ENCODE results near the gene MELTF. TPM values are rescaled to one million over a fixed set of nuclear protein-coding genes. Genes with fewer than 3 reads are reported as not detected.
A peak's percentile ranks its signal among the peaks of the same experiment; 100 is the strongest.

The MELTF gene
- total RNA-seq, 2 experiments from 2014 or later, result 3.3 TPM

DNA sequence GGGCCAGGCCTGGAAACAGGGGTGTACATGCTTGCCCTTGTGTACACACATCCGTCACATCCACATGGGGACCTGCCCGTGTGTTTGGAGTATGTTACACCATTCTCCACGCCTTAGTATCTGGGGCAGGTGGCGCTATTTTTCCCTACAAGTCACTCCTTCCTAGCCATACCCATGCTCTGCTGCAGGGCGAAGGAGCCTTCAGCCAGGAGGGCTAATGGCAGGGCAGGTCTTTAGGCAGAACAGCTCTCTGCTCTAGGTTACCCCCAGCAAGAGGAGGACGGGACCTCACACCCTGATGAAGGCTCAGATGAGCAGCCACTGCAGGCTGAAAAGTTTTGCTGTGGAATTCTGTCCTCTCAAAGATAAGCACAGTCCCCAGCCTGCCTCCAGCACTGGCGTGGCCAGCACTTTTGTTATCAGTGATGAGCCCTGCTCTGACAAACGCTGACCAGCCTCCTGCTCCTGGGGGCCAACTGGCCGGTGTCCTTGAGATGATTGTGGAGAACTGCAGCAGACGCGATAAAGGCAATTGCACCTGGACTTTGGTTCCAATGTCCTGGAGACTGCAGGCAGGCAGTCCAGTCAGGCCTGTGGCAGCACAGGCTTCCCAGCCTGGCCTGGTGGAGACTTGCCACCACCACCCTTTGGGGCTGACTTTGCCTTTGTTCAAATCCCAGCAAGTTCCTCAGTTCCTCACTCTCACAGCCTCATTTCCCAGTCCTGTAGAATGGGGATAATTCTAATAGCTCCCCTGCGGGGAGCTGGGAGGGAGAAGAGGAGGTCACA, 41.2 kb downstream of the MELTF start:
- ATAC-seq (no peak), DNase-seq (no peak)
- CTCF ChIA-PET, result no interaction called here
- no peak overlapping the region for H3K4me3 Mint-ChIP-seq
- peaks cover 4% of the 10 kb centered on the region for H3K9me3 Mint-ChIP-seq (ENCODE audit: low read depth)
- peaks cover 17% of the 10 kb centered on the region for H3K27me3 Mint-ChIP-seq
- H3K27ac Mint-ChIP-seq, result no peak overlapping the region
- H3K36me3 Mint-ChIP-seq, result peaks cover 2% of the 10 kb centered on the region
- H3K4me1 Mint-ChIP-seq, result no peaks in the 10 kb centered on the region

DNA sequence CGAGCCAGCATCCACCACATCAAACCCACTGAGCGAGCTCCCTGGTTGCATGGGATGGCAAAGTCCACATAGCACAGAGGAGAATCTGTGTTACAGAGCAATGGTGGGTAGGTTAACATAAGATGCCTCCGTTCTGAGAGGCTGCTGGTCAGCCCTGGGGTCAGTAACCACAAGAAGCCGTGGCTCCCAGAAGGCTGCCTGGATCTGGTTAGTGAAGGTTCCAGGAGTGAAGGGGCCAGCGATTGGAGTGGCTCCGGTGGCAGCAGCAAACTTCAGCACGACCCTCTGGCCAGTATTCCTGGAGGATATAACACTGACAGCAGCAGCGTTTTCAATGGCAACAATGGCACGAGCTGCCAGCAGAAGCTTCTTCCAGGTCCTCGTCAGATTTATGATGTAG, 42.6 kb downstream of the MELTF start:
- CTCF ChIA-PET, result interaction anchor here (0.7 kb wide), 1 partner anchor 17 kb away, joined by 3 read pairs; no protein-coding TSS in a partner anchor
- H3K4me1 Mint-ChIP-seq, result no peaks in the 10 kb centered on the region
- H3K36me3 Mint-ChIP-seq, result peaks cover 6% of the 10 kb centered on the region
- no peak for ATAC-seq
- H3K27me3 Mint-ChIP-seq, result peaks cover 22% of the 10 kb centered on the region
- peaks cover 8% of the 10 kb centered on the region for H3K9me3 Mint-ChIP-seq (ENCODE audit: low read depth)
- H3K4me3 Mint-ChIP-seq, result no peak overlapping the region
- no peak overlapping the region for H3K27ac Mint-ChIP-seq
- DNase-seq, result no peak

DNA sequence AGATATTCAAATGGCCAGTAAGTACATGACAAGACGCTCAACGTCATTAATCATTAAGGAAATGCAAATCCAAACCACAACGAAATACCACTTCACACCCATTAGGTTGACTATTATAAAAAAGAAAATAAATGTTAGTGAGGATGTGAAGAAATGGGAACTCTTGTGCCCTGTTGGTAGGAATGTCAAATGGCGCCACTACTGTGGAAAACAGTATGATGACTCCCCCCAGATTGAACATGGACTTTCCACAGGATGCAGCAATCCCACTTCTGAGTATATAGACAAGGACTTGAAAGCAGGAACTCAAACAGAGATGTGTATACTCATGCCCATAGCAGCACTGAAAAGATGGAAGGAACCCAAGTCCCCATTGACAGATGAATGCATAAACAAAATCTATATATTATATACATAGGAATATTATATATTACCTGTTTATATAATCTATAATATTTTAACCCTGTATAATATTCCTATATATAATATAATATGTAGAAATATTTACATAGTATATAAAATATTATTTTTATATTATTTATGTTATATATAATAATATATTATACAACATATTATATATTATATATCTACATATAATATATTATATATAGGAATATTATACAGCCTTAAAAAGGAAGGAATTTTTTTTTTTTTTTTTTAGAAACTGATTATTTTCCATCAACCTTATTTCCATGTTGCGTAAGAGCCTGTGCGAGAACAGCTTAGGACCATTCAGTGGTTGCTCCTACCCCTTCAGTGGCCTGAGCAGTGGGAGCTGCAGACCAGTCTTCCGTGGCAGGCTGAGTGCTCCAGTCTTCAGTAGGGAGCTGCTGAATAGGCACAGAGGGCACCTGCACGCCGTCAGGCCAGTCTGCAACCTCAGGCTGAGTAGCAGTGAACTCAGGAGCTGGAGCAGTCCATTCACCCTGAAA, 43.4 kb downstream of the MELTF start:
- ATAC-seq (no peak), DNase-seq (no peak)
- no peak overlapping the region for H3K4me3 Mint-ChIP-seq
- H3K27ac Mint-ChIP-seq, result no peak overlapping the region
- H3K9me3 Mint-ChIP-seq (ENCODE audit: low read depth), result peaks cover 8% of the 10 kb centered on the region
- CTCF ChIA-PET, result interaction anchor here (0.7 kb wide), 1 partner anchor 17 kb away, joined by 3 read pairs; no protein-coding TSS in a partner anchor
- H3K36me3 Mint-ChIP-seq, result peaks cover 10% of the 10 kb centered on the region
- peaks cover 27% of the 10 kb centered on the region for H3K27me3 Mint-ChIP-seq
- no peaks in the 10 kb centered on the region for H3K4me1 Mint-ChIP-seq

DNA sequence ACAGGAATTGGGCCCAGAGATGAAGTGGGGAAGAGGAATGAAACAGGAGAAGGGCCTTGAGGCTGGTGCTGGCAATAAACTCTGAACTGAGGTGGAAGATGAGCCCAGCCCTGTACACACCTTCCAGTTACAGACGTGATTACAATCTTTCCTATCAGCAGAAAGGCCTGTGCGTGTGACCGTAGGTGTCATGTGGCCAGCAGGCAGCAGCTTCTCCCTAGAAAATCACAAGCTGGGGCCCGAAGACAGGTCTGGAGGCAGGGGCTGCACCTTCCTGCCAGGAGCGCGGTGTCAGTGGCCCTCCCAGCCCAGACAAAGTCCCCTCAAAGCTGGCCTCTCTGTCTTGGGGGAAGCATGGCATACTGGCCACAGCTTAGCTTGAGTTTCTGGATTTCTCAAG, 44.3 kb downstream of the MELTF start:
- Mint-ChIP-seq H3K9me3 (ENCODE audit: low read depth) (peaks cover 8% of the 10 kb centered on the region), H3K27me3 (peaks cover 32% of the 10 kb centered on the region), H3K36me3 (peaks cover 10% of the 10 kb centered on the region), H3K4me1 (no peaks in the 10 kb centered on the region), H3K4me3 (no peak overlapping the region), H3K27ac (no peak overlapping the region)
- ATAC-seq (no peak), DNase-seq (no peak)
- CTCF ChIA-PET, result no interaction called here

DNA sequence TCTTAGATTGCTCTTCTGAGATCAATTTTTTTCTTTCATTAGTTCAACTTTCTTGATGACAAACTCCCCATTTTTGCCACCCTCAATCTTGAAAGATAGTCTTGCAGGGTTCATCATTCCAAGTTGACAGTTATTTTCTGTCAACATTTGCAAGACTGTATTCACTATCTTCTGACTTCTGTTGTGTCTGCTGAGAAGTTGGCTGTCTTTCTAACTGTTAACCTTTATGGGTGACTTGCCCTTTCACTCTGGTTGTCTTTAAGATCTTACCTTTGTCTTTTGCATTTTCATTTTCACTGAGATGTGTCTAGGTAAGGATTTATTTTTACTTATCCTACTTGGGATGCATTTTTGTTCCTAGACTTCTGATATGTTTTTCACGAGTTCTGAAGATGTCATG, 46.4 kb downstream of the MELTF start:
- H3K27me3 Mint-ChIP-seq, result peaks cover 40% of the 10 kb centered on the region
- peaks cover 8% of the 10 kb centered on the region for H3K9me3 Mint-ChIP-seq (ENCODE audit: low read depth)
- H3K27ac Mint-ChIP-seq, result no peak overlapping the region
- H3K36me3 Mint-ChIP-seq, result peaks cover 10% of the 10 kb centered on the region
- no peak for DNase-seq
- no peak overlapping the region for H3K4me3 Mint-ChIP-seq
- H3K4me1 Mint-ChIP-seq, result peaks cover 8% of the 10 kb centered on the region
- CTCF ChIA-PET, result interaction anchor here (1.7 kb wide), 1 partner anchor 14 kb away, joined by 4 read pairs; no protein-coding TSS in a partner anchor
- ATAC-seq, result no peak

DNA sequence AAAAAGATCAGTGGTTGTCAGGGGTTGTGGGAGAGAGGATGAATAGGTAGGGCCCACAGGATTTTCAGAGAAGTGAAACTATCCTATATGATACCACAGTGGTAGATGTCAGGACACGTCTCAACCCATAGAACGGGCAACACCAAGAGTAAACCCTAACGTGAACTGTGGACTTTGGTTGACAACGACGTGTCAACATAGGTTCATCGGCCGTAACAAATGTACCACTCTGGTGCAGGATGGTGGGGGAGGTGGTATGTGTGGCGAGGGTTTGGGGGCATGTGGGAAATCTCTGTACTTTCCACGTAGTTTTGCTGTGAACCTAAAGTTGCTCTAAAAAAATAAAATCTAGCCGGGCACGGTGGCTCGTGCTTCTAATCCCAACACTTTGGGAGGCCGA, 48.0 kb downstream of the MELTF start:
- H3K27me3 Mint-ChIP-seq, result peaks cover 37% of the 10 kb centered on the region
- H3K36me3 Mint-ChIP-seq, result peaks cover 10% of the 10 kb centered on the region
- DNase-seq, result no peak
- H3K27ac Mint-ChIP-seq, result no peak overlapping the region
- ATAC-seq, result no peak
- no peak overlapping the region for H3K4me3 Mint-ChIP-seq
- peaks cover 8% of the 10 kb centered on the region for H3K9me3 Mint-ChIP-seq (ENCODE audit: low read depth)
- peaks cover 9% of the 10 kb centered on the region for H3K4me1 Mint-ChIP-seq
- CTCF ChIA-PET, result interaction anchor here (1.5 kb wide), 1 partner anchor 12 kb away, joined by 3 read pairs; no protein-coding TSS in a partner anchor

DNA sequence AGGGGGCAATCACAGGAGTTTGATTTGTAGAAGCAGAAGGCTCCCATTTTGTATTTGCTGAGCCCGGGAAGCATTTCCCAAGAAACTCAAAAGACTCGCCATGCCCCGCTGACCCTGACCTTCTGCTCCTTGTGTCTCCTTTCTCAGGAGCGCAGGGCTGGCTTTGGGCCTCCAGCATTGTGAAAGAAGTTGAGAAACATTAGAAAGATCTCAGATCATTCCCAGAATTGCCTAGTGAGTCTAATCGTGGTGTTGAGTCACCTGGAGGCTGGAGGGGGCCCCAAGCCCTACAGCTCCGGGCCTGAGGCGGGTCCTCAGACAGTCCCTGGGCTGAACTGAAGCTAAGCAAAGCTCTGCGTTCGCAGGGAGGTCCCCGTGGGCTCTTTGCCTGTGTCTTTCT, 50.1 kb downstream of the MELTF start:
- DNase-seq (no peak), ATAC-seq (no peak)
- CTCF ChIA-PET, result interaction anchor here (1.4 to 1.5 kb wide), 2 partner anchors 9 to 50 kb away, joined by 5 to 8 read pairs; partner anchors contain the start of gene MELTF
- Mint-ChIP-seq H3K27me3 (peaks cover 30% of the 10 kb centered on the region), H3K36me3 (peaks cover 10% of the 10 kb centered on the region), H3K27ac (no peak overlapping the region), H3K4me3 (no peak overlapping the region), H3K9me3 (ENCODE audit: low read depth) (peaks cover 8% of the 10 kb centered on the region), H3K4me1 (peaks cover 9% of the 10 kb centered on the region)

DNA sequence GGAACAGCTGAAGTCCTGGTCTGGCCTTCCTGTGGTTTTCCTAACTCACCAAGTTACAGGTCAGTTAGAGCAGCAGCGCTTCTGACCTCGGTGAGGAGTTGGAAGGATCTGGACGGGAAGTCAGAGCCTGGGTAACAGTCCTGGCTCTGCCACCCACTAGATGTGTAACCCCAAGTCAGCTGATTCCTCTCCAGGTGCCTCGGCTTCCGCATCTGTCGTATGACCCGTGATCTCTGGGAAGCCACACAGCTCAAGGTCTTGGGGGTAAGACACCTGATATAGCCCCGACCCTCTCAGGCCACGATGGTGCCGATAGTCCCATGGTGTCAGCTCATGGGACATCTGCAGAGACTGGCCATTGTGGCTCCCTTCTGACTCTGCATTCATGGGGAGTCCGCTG, 52.7 kb downstream of the MELTF start:
- CTCF ChIA-PET, result interaction anchor here (1.1 to 1.3 kb wide), 3 partner anchors 53 to 140 kb away, joined by 3 to 5 read pairs (median 4); partner anchors contain the start of gene MELTF
- H3K4me3 Mint-ChIP-seq, result no peak overlapping the region
- DNase-seq (peak; percentile 34), ATAC-seq (no peak)
- peaks cover 9% of the 10 kb centered on the region for H3K4me1 Mint-ChIP-seq
- H3K36me3 Mint-ChIP-seq, result peaks cover 4% of the 10 kb centered on the region
- H3K27me3 Mint-ChIP-seq, result peaks cover 19% of the 10 kb centered on the region
- H3K27ac Mint-ChIP-seq, result no peak overlapping the region
- H3K9me3 Mint-ChIP-seq (ENCODE audit: low read depth), result no peaks in the 10 kb centered on the region

DNA sequence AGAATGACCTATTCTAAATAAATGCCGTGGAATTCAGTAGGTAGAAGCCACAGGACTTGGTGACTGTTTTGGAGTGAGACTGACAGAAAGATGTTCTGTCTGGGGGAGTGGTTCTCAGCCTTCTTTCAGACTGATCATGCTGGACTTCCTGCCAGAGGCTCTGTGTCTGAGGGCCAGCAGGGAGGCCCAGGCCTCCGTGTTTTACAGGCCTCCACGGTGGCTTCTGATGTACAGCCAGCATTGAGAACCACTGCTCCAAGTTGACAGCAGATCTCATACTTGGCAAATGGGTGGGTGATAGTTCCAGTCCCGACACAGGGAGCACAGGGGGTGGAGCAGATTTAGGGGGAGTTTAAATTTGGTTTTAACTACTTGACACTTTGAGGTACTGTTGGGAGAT, 54.3 kb downstream of the MELTF start:
- H3K36me3 Mint-ChIP-seq, result no peaks in the 10 kb centered on the region
- no peak for ATAC-seq
- H3K4me1 Mint-ChIP-seq, result peaks cover 11% of the 10 kb centered on the region
- H3K9me3 Mint-ChIP-seq (ENCODE audit: low read depth), result no peaks in the 10 kb centered on the region
- no peak overlapping the region for H3K27ac Mint-ChIP-seq
- peak; percentile 23 for DNase-seq
- H3K27me3 Mint-ChIP-seq, result peaks cover 20% of the 10 kb centered on the region
- H3K4me3 Mint-ChIP-seq, result no peak overlapping the region
- CTCF ChIA-PET, result no interaction called here

DNA sequence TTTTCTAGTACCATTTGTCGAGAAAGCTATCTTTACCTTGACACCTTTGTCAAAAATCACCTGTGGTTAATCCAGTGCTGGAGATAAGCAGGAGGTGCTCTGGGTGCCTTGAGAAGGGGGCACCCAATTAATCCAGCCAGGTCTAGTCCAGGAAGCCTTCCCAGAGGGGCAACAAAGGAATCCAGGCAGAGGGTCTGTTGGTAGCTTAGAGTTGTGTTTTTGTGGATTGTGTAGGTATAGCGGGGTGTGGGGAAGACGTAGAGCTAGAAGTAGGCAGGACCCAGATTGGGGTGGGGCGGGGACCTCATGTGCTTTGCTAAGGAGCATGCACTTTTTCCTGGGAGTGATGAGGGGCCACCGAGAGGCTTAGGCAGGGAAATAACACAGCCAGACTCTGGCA, 55.0 kb downstream of the MELTF start:
- CTCF ChIA-PET, result no interaction called here

DNA sequence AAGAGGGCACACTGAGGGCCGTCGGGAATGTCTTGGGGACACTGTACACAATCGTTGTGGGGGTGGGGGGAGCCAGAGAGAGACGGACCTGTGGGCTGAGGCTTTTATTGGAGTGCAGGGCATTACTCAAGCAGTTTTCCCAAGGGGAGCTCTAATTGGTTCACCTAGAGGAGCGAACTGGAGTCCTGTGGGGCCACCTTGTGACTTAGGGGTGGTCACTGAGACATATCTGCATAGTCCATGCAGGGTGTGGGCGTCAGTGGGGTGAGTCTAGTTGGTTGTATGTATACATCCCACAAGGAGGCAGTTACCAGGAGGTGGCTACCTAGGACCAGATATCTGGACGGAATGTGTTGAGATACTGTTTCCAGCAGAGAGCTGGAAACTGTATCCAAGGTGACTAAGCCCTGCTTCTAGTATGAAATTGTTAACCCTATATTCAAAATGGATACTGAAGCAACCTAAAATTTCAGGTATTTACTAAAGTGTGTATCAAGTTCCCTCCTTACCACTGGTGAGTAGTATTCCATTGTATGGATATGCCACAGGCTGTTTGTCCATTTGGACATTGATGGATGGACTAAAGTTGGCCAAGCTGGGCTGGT, 58.4 kb downstream of the MELTF start:
- CTCF ChIA-PET, result interaction anchor here (0.8 to 4.8 kb wide), 8 partner anchors 8 to 442 kb away, joined by 3 to 53 read pairs (median 5); partner anchors contain the start of gene NCBP2
- peaks cover 6% of the 10 kb centered on the region for H3K36me3 Mint-ChIP-seq
- H3K27me3 Mint-ChIP-seq, result peaks cover 22% of the 10 kb centered on the region
- peak; percentile 37 for DNase-seq
- no peak overlapping the region for H3K27ac Mint-ChIP-seq
- peaks cover 17% of the 10 kb centered on the region for H3K4me1 Mint-ChIP-seq
- H3K9me3 Mint-ChIP-seq (ENCODE audit: low read depth), result no peaks in the 10 kb centered on the region
- no peak overlapping the region for H3K4me3 Mint-ChIP-seq
- no peak for ATAC-seq

More for the DNA sequence above, 55.0 kb downstream of the MELTF start:
- peaks cover 15% of the 10 kb centered on the region for H3K4me1 Mint-ChIP-seq
- no peak overlapping the region for H3K27ac Mint-ChIP-seq
- DNase-seq (peak; percentile 19), ATAC-seq (no peak)
- peaks cover 23% of the 10 kb centered on the region for H3K27me3 Mint-ChIP-seq
- no peak overlapping the region for H3K4me3 Mint-ChIP-seq
- H3K36me3 Mint-ChIP-seq, result no peaks in the 10 kb centered on the region
- H3K9me3 Mint-ChIP-seq (ENCODE audit: low read depth), result no peaks in the 10 kb centered on the region

DNA sequence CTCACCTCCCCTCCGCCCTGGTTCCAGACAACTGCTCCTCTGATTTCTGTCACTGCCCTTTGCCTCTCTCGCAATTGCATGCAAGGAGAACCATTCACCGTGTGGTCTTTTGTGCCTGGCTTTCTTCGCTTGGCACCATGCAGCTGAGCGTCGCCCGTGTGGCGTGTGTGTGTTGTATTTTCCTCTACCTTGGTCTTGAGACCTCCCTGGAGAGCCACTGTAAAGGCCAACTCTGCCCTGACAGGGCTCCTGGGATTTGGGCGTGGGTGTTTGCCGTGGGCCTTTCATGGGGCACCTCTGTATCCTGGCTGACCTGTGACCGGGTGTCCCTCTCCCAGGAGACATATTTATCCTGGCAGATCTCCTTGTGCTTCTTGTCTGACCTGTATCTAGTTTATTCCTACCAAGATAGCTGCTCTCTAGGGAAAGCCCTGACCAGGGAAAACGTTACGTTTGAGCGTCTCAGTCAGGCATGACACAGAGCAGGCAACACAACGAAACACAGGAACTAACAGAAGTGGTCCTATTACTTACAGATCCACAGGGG, 59.0 kb downstream of the MELTF start:
- DNase-seq, result peak; percentile 39
- H3K4me3 Mint-ChIP-seq, result peak overlapping the region; percentile 52

More for the DNA sequence above, 59.0 kb downstream of the MELTF start:
- H3K4me1 Mint-ChIP-seq, result peaks cover 17% of the 10 kb centered on the region
- CTCF ChIA-PET, result interaction anchor here (1.0 to 4.8 kb wide), 13 partner anchors 8 to 448 kb away, joined by 3 to 53 read pairs (median 4); partner anchors contain the start of gene NCBP2
- no peak for ATAC-seq
- peak overlapping the region; percentile 42 for H3K27ac Mint-ChIP-seq
- H3K36me3 Mint-ChIP-seq, result peaks cover 10% of the 10 kb centered on the region
- peaks cover 22% of the 10 kb centered on the region for H3K27me3 Mint-ChIP-seq
- H3K9me3 Mint-ChIP-seq (ENCODE audit: low read depth), result no peaks in the 10 kb centered on the region

Data from activated CD8-positive, alpha-beta memory T cell treated with anti-CD3 and anti-CD28 coated beads, Interleukin-2, amount 10 ng/mL, durations not matched to agents 7 days and 5 days (primary cell).